Parathyroid adenoma (tissue), 2 donors: ENCODE results near the gene PIK3CB.

Source experiments
- H2AFZ ChIP-seq: fragments of 300-600 bp; sonication (generic); one replicate; pipeline ENCODE4 v1.7.0; 2017; ENCODE audit warnings: antibody characterized with exemption, mild to moderate bottlenecking
- H3K27ac ChIP-seq: fragments of 300-600 bp; sonication (generic); one replicate; pipeline ENCODE4 v1.7.0; 2017
- H3K27me3 ChIP-seq: fragments of 300-600 bp; sonication (generic); one replicate; pipeline ENCODE4 v1.7.0; 2017; ENCODE audit warnings: low read length; ENCODE audit not compliant: control insufficient read depth, insufficient read depth
- H3K36me3 ChIP-seq: fragments of 300-600 bp; sonication (generic); one replicate; pipeline ENCODE4 v1.7.0; 2017; ENCODE audit warnings: low read length; ENCODE audit not compliant: control insufficient read depth, insufficient read depth
- H3K4me1 ChIP-seq: fragments of 300-600 bp; sonication (generic); one replicate; pipeline ENCODE4 v1.7.0; 2017; ENCODE audit warnings: control low read depth
- H3K4me2 ChIP-seq: fragments of 300-600 bp; sonication (generic); one replicate; pipeline ENCODE4 v1.7.0; 2017; ENCODE audit warnings: low read length
- H3K4me3 ChIP-seq: fragments of 300-600 bp; sonication (generic); one replicate; pipeline ENCODE4 v1.7.0; 2017; ENCODE audit warnings: low read depth, low read length
- H3K79me2 ChIP-seq: fragments of 300-600 bp; sonication (generic); one replicate; pipeline ENCODE4 v1.7.0; 2017; ENCODE audit warnings: control low read depth
- H3K9ac ChIP-seq: fragments of 300-600 bp; sonication (generic); one replicate; pipeline ENCODE4 v1.7.0; 2017; ENCODE audit warnings: mild to moderate bottlenecking
- H3K9me3 ChIP-seq: fragments of 300-600 bp; sonication (generic); one replicate; pipeline ENCODE4 v1.7.0; 2017; ENCODE audit warnings: low read length; ENCODE audit not compliant: control insufficient read depth
- CTCF ChIP-seq: fragments of 300-600 bp; sonication (generic); IDR thresholded peaks from one replicate; pipeline ENCODE4 v1.7.0; 2017; ENCODE audit warnings: antibody characterized with exemption, mild to moderate bottlenecking
- donor health status: primary hyperparathyroidism.

PIK3CB gene

GRCh38 chr3:138678874-138679392, 155.8 kb downstream of the PIK3CB start:
- H3K4me2 ChIP-seq, result no peak overlapping the region
- no peaks in the 10 kb centered on the region for H3K79me2 ChIP-seq
- peaks cover 3% of the 10 kb centered on the region for H3K4me1 ChIP-seq
- no peak for TF ChIP-seq CTCF
- H2AFZ ChIP-seq, result no peak overlapping the region
- peaks cover 3% of the 10 kb centered on the region for H3K36me3 ChIP-seq
- no peak overlapping the region for H3K4me3 ChIP-seq
- H3K9ac ChIP-seq, result no peak overlapping the region
- no peaks in the 10 kb centered on the region for H3K27me3 ChIP-seq
- H3K9me3 ChIP-seq, result no peaks in the 10 kb centered on the region
- no peak overlapping the region for H3K27ac ChIP-seq

GRCh38 chr3:138678086-138678485, 156.6 kb downstream of the PIK3CB start:
- TF ChIP-seq CTCF, result no peak
- Histone ChIP-seq H3K4me3 (no peak overlapping the region), H3K27ac (no peak overlapping the region), H3K4me1 (peaks cover 3% of the 10 kb centered on the region), H3K4me2 (no peak overlapping the region), H3K36me3 (peaks cover 3% of the 10 kb centered on the region), H3K79me2 (no peaks in the 10 kb centered on the region), H2AFZ (no peak overlapping the region), H3K27me3 (no peaks in the 10 kb centered on the region), H3K9ac (no peak overlapping the region), H3K9me3 (no peaks in the 10 kb centered on the region)

GRCh38 chr3:138675393-138675792, 159.3 kb downstream of the PIK3CB start:
- H3K9ac ChIP-seq, result no peak overlapping the region
- no peaks in the 10 kb centered on the region for H3K79me2 ChIP-seq
- H3K27me3 ChIP-seq, result no peaks in the 10 kb centered on the region
- TF ChIP-seq CTCF, result no peak
- peaks cover 3% of the 10 kb centered on the region for H3K36me3 ChIP-seq
- H3K4me1 ChIP-seq, result no peaks in the 10 kb centered on the region
- H3K4me2 ChIP-seq, result no peak overlapping the region
- H2AFZ ChIP-seq, result no peak overlapping the region
- no peak overlapping the region for H3K4me3 ChIP-seq
- H3K9me3 ChIP-seq, result no peaks in the 10 kb centered on the region
- no peak overlapping the region for H3K27ac ChIP-seq

GRCh38 chr3:138673641-138674530, 160.8 kb downstream of the PIK3CB start:
- Histone ChIP-seq H3K27ac (no peak overlapping the region), H3K36me3 (peaks cover 3% of the 10 kb centered on the region), H3K4me1 (no peaks in the 10 kb centered on the region), H3K27me3 (no peaks in the 10 kb centered on the region), H3K9ac (no peak overlapping the region), H2AFZ (no peak overlapping the region), H3K4me2 (no peak overlapping the region), H3K9me3 (no peaks in the 10 kb centered on the region), H3K79me2 (no peaks in the 10 kb centered on the region), H3K4me3 (no peak overlapping the region)
- TF ChIP-seq CTCF, result no peak

- no peak overlapping the region for H3K9ac ChIP-seq
- no peak overlapping the region for H3K27ac ChIP-seq
- H3K27me3 ChIP-seq, result no peaks in the 10 kb centered on the region
- H3K79me2 ChIP-seq, result no peaks in the 10 kb centered on the region
- TF ChIP-seq CTCF, result no peak
- H2AFZ ChIP-seq, result no peak overlapping the region
- H3K4me1 ChIP-seq, result no peaks in the 10 kb centered on the region
- H3K4me2 ChIP-seq, result no peak overlapping the region
- H3K4me3 ChIP-seq, result no peak overlapping the region
- H3K9me3 ChIP-seq, result no peaks in the 10 kb centered on the region
- peaks cover 3% of the 10 kb centered on the region for H3K36me3 ChIP-seq
Measured at GRCh38 chr3:138670407-138670806, 164.3 kb downstream of the PIK3CB start.
